ENCODE measurements around the gene SLC12A3. TPM values are rescaled to one million over a fixed set of nuclear protein-coding genes. Genes with fewer than 3 reads are reported as not detected.

SLC12A3 gene
- total RNA-seq, result not detected in 2 replicates

GRCh38 chr16:56864960-56865359 is at the start of gene SLC12A3:
TSS of gene SLC12A3 (plus strand) at chr16:56865207. CDS start at chr16:56865236, 29 bp downstream.

GRCh38 chr16:56931892-56932720 is 67.1 kb downstream of the SLC12A3 start, which contains the start of gene HERPUD1:
TSS of gene HERPUD1 (plus strand) at chr16:56932142. CDS start at chr16:56932245, 103 bp downstream.

GRCh38 chr16:56961851-56962281 is 96.9 kb downstream of the SLC12A3 start, which contains the start of gene CETP:
TSS of gene CETP (plus strand) at chr16:56961950. CDS start at chr16:56961980, 30 bp downstream.

Other genes starting within 250 kb of the SLC12A3 start
- 76.8 and 81.5 TPM in 2 replicates for gene MT1E, start 239.4 kb upstream of the SLC12A3 start, total RNA-seq
- 0.24 TPM in 1 of 2 replicates, not detected in the other for gene MT1M, start 232.5 kb upstream of the SLC12A3 start, total RNA-seq
- gene MT1A, start 226.5 kb upstream of the SLC12A3 start, total RNA-seq, result 0.88 TPM in 1 of 2 replicates, not detected in the other
- not detected in 2 replicates for gene MT1B, start 213.3 kb upstream of the SLC12A3 start, total RNA-seq
- gene MT1F, start 207.2 kb upstream of the SLC12A3 start, total RNA-seq, result 0.29 TPM in 1 of 2 replicates, not detected in the other
- gene MT1G, start 197.1 kb upstream of the SLC12A3 start, total RNA-seq, result 13.4 TPM in 1 of 2 replicates, not detected in the other
- not detected in 2 replicates for gene MT1H, start 195.4 kb upstream of the SLC12A3 start, total RNA-seq
- 32.3 and 66.0 TPM in 2 replicates for gene MT1X, start 182.7 kb upstream of the SLC12A3 start, total RNA-seq
- gene NUP93, start 135.1 kb upstream of the SLC12A3 start, total RNA-seq, result 20.8 and 30.4 TPM in 2 replicates
- gene HERPUD1, start 66.9 kb downstream of the SLC12A3 start, total RNA-seq, result 124 and 192 TPM in 2 replicates
- gene CETP, start 96.7 kb downstream of the SLC12A3 start, total RNA-seq, result 0.25 and 0.59 TPM in 2 replicates
- 3.2 and 5.6 TPM in 2 replicates for gene NLRC5, start 124.3 kb downstream of the SLC12A3 start, total RNA-seq
- gene CPNE2, start 227.4 kb downstream of the SLC12A3 start, total RNA-seq, result 4.8 and 8.0 TPM in 2 replicates

Data from cardiac ventricle fibroblast (primary cell).